Ectodermal cell (in vitro differentiated cells): ENCODE results near the gene FSTL4.

ENCODE experiments used
- H3K27ac ChIP-seq: 2 replicates; pipeline ENCODE4 v1.7.0; 2013; ENCODE audit warnings: mild to moderate bottlenecking, low read depth, low read length; ENCODE audit not compliant: insufficient read depth, poor library complexity, severe bottlenecking
- H3K27me3 ChIP-seq: 2 replicates; pipeline ENCODE4 v1.7.0; 2013; ENCODE audit warnings: mild to moderate bottlenecking, low read length; ENCODE audit not compliant: insufficient read depth, control insufficient read depth, poor library complexity, severe bottlenecking
- H3K36me3 ChIP-seq: one replicate; pipeline ENCODE4 v1.7.0; 2013; ENCODE audit warnings: low read length; ENCODE audit not compliant: control insufficient read depth, insufficient read depth
- H3K4me1 ChIP-seq: one replicate; pipeline ENCODE4 v1.7.0; 2013; ENCODE audit warnings: low read length; ENCODE audit not compliant: control insufficient read depth, insufficient read depth
- H3K4me3 ChIP-seq: 2 replicates; pipeline ENCODE4 v1.7.0; 2013; ENCODE audit warnings: low read depth, low read length, control low read depth; ENCODE audit not compliant: insufficient read depth
- H3K9me3 ChIP-seq: 2 replicates; pipeline ENCODE4 v1.7.0; 2013; ENCODE audit warnings: mild to moderate bottlenecking, low read length, moderate library complexity; ENCODE audit not compliant: control insufficient read depth
- WGBS, 2 experiments: methylation state at CpG; one replicate each; pipeline ENCODE4 v1.1.7; 2013; ENCODE audit warnings: missing lambda C conversion rate in 2 of 2; 5-methylcytosine and 5-hydroxymethylcytosine counted together

Gene FSTL4

DNA sequence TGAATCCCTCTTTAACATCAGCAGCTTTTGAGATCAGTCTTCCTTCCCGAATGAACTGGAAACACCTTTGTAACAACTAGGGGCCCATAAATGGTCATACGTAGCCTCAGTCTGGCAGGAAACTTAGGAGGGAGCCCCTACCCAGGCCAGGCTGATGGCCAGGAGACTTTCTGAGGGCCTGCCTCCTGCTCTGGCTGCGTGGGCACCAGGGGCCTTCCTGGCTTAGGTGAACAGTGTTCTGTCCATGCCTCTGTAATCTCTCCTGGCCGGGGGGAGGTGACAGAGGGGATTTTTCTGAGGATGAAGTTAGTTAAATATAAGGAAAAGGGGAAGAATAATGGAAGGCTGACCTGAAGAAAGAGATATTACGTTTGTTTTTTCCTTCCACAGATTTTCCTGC, 843 bp upstream of the FSTL4 start:
- Histone ChIP-seq H3K4me3 (no peak overlapping the region), H3K9me3 (no peaks in the 10 kb centered on the region), H3K27me3 (peaks cover 80% of the 10 kb centered on the region), H3K27ac (no peak overlapping the region), H3K4me1 (no peaks in the 10 kb centered on the region), H3K36me3 (no peaks in the 10 kb centered on the region)
- WGBS, 2 experiments = 86 to 87% methylated on average over 5 of the region's 5 CpGs

DNA sequence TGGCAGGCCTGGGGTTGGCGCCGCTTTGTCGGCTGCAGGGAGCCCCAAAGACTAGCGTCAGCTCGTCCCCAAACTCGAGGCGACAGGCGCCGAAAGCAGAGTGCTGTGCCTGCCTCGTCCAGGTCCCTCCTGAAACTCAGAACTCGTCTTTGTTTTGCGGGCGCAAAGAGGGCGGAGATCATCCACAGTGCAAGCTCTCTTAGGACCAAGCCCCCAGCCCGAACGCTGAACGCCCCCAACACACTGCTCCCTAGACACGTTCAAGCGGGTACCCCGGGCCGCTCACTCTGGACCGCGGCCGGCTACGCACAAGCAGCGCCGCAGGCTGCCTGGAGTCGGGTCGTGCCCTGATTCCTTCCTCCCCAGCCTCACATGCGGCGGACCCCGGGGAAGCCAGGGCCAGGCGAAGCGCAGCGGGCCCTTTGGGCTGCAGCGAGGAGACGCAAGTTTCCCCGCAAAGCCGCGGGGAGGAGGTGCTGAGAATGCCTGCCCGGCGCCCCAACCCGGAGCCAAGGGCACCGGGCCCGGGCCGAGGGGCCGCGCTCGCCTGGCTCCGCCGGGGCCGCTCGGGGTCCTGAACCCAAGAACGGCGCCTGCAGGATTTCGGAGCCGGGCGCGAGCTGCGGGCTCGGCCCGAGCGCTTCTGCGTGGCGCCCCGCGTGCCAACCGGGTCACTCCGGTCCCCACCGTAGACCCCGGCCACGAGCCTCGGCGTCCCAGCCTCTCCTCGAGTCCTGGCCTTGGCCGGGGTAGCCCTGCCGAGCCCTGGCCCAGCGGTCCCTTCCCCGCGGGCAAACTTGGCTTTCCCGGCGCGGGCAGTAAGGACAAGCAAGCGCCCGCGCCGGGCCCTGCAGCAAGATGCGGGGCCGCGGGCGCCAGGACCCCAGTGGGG, 738 bp downstream of the FSTL4 start:
- 2% methylated on average over 91 of the region's 91 CpGs for WGBS, 2 experiments
- Histone ChIP-seq H3K4me1 (no peaks in the 10 kb centered on the region), H3K27me3 (peaks cover 81% of the 10 kb centered on the region), H3K27ac (no peak overlapping the region), H3K9me3 (no peaks in the 10 kb centered on the region), H3K4me3 (peak overlapping the region; percentile 10), H3K36me3 (no peaks in the 10 kb centered on the region)

DNA sequence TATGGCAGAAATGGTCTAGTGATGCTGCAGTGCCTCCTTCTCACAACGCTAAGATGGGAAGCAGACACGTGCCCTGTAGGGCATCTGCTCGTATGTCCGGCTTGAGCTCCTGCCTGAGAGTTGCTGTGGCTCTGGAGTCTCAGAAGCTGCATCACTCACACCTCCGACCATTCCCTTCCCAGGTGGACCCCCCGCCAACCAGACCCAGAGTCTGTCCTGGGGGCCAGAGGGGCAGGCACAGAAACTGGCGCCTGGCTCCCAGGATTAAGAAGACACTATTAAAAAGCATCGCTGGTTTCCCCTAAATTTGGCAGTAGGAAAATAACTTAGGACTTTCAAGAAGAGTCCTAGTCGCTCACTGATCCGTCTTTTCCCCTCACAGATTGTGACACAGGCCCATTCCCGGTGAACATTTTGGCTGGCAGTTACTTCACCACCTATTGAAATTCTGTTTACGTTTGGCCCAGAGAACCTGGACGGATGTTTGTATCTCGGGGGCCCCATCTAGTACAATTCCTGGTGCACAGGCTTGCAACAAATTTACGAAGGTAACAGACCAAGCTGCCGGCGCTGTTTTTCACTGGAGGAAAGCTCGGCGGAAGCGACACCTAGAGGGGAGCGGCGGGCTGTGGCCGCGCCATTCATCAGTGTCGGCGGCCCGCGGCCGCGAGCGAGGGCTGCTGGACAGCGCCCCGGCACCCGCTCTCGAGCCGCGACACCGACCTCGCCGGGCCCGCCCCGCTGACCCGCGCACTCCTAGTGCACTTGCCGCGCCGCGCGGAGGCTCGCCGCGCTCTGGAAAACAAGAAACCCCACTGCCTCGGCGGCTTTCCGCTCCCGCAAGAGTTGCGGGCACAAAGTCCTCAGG, 1.6 kb downstream of the FSTL4 start:
- peaks cover 77% of the 10 kb centered on the region for H3K27me3 ChIP-seq
- H3K27ac ChIP-seq = no peak overlapping the region
- no peaks in the 10 kb centered on the region for H3K36me3 ChIP-seq
- no peaks in the 10 kb centered on the region for H3K9me3 ChIP-seq
- peak overlapping the region; percentile 10 for H3K4me3 ChIP-seq
- no peaks in the 10 kb centered on the region for H3K4me1 ChIP-seq
- WGBS, 2 experiments = 8 to 9% methylated on average over 57 of the region's 57 CpGs

DNA sequence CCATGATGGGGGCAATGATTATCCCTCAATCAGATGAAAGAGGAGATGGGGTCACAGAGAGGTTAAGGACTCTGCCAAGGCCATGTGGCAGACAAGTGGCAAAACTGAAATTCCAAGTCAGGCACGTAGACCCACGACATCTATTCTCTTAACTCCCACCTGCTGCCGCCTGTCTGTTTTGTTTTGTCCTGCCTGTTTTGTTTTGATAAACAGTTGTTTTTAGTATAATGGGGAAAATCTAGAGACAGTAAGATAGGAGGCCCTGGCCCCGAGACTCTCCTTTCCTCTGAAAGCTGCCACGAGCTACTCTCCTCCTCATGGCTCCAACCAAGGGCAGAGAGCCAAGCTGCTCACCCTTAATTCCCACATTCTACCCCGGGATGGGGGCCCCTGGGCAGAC, 4.9 kb downstream of the FSTL4 start:
- no peaks in the 10 kb centered on the region for H3K36me3 ChIP-seq
- H3K4me1 ChIP-seq = no peaks in the 10 kb centered on the region
- H3K9me3 ChIP-seq = no peaks in the 10 kb centered on the region
- no peak overlapping the region for H3K4me3 ChIP-seq
- no peak overlapping the region for H3K27ac ChIP-seq
- 82% methylated on average over 4 to 6 of the region's 6 CpGs for WGBS, 2 experiments
- peaks cover 44% of the 10 kb centered on the region for H3K27me3 ChIP-seq

DNA sequence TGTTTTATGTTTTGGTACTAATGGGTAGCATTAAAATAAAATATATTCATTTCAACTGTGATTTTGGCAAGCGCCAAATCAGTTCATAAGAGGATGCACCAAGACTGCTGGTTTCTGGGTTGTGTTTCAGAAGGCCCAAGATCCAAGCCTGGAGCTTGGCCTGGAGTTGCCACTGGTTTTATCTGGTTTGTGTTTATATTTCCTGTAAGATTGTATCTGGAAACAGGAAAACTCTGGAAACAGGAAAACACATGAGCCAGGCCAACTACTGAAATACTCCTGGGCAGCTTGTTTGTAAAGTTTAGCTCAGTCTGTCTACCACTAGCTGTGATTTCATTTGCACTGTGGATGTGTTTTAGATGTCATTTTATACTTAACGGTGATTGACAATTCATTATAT, 5.5 kb downstream of the FSTL4 start:
- no peaks in the 10 kb centered on the region for H3K4me1 ChIP-seq
- H3K4me3 ChIP-seq = no peak overlapping the region
- no peaks in the 10 kb centered on the region for H3K36me3 ChIP-seq
- no peak overlapping the region for H3K27ac ChIP-seq
- H3K9me3 ChIP-seq = no peaks in the 10 kb centered on the region
- 83 to 97% methylated on average over 1 to 2 of the region's 2 CpGs for WGBS, 2 experiments
- H3K27me3 ChIP-seq = peaks cover 38% of the 10 kb centered on the region

DNA sequence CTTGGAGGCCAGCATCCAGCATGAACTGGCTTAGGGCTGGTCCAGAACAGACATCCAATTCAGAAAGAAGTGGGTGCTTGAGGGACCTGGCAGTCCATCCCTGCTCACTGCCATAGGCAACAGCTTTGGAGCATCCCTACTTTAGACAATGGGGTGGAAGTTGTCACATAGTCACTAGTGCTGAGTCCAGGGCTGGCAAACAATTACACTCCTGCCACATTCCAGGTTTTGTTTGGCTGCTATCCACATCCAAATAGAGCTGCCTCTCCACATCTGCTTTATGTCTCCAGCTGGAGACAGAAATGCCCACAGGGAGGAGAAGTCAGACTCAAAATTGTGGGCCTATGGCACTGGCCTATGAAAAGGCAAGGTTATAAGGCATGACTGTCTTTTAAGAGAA, 7.0 kb downstream of the FSTL4 start:
- H3K27me3 ChIP-seq = peaks cover 23% of the 10 kb centered on the region

DNA sequence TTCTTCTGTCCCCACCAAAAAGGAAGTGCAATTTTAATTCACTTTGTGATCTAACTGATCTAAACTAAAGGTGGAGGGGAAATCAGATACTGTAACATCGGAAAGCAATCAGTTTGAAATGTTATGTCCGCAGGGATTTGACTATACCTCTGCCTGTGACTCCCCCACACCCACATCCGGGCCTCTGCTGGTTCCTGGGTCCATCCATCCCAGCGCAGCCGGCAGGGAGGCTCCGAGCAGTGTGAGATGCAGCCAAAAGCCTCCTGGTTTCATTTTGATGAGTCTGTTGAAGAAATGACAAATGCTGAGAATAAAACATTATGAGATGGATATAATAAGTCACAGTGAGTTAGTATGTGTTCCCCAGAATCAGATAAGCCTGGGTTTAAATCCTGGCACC, 8.6 kb downstream of the FSTL4 start:
- H3K9me3 ChIP-seq = no peaks in the 10 kb centered on the region
- H3K27me3 ChIP-seq = peaks cover 7% of the 10 kb centered on the region
- H3K4me1 ChIP-seq = no peaks in the 10 kb centered on the region
- H3K27ac ChIP-seq = no peak overlapping the region
- WGBS, 2 experiments = 87 to 91% methylated on average over 6 of the region's 6 CpGs
- H3K36me3 ChIP-seq = no peaks in the 10 kb centered on the region
- H3K4me3 ChIP-seq = no peak overlapping the region

More for the DNA sequence above, 7.0 kb downstream of the FSTL4 start:
- H3K4me3 ChIP-seq = no peak overlapping the region
- no peaks in the 10 kb centered on the region for H3K9me3 ChIP-seq
- no peak overlapping the region for H3K27ac ChIP-seq
- H3K4me1 ChIP-seq = no peaks in the 10 kb centered on the region
- no peaks in the 10 kb centered on the region for H3K36me3 ChIP-seq

DNA sequence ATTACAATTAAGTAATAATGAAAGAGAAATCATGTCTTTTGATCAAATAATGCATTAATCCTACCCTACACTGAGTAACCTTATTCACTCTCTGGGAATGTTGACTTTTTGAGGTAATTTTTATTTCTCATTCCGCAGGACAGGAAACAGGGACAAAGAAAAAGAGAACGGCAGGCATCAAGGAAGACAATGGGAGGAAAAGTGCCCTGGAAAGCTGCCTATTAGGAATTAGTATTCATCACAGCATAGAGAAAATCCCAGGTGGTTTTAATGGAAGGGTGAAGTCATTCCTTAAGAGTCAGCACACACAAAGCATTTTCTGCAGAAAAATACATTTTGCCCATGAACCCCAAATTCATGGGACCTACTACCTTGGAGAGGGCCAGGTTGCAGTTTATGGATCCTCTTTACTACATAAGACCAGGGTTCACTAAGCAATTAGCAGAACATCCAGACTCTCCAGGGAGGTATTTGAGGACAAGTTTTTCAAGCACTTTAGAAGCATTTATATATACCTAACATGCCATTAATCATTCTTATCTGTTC, 9.4 kb downstream of the FSTL4 start:
- WGBS, 2 experiments = 16 to 28% methylated on average over 2 of the region's 2 CpGs
- Histone ChIP-seq H3K9me3 (no peaks in the 10 kb centered on the region), H3K36me3 (no peaks in the 10 kb centered on the region), H3K4me1 (no peaks in the 10 kb centered on the region), H3K27me3 (no peaks in the 10 kb centered on the region), H3K4me3 (no peak overlapping the region), H3K27ac (no peak overlapping the region)

DNA sequence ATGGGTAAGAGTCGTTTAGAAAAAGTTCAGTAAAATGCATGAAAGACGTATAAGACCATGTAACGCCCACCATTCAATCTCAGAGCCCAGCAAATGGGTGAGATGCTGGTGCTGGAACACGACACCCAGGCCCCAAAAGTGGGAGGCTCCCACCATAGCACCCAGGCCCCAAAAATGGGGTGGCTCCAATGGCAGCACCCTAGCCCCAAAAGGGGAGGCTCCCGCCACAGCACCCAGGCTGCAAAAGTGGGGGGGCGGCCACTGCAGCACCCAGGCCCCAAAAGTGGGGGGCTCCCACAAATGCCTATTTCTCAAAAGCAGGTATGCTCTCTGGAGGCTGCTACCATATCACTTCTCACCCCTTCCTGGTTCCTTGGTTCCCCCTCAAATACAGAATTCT, 12.7 kb downstream of the FSTL4 start:
- Histone ChIP-seq H3K9me3 (no peaks in the 10 kb centered on the region), H3K36me3 (no peaks in the 10 kb centered on the region), H3K27me3 (no peaks in the 10 kb centered on the region), H3K27ac (no peak overlapping the region), H3K4me1 (no peaks in the 10 kb centered on the region), H3K4me3 (no peak overlapping the region)
- 81 to 82% methylated on average over 6 of the region's 6 CpGs for whole genome bisulfite sequencing, 2 experiments

DNA sequence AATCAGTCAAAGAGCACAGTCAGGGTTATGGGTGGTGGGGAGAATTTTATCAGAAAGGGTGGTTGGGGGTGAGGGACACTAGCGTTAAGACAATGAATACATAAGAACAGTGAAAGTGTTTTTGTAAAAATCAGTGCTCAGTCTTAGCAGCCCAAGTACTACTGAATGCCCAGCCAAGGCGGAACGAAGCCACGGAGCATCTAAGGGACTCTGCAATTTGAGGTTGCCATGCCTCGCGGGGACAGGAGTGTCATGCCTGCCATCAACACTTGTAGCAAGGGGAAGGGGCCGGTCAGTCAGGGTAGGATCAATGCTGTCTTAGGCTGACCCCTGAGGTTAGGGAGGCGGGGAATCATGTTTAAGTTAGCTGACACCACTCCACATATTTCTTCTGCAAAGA, 13.3 kb downstream of the FSTL4 start:
- Histone ChIP-seq H3K4me3 (no peak overlapping the region), H3K4me1 (no peaks in the 10 kb centered on the region), H3K9me3 (no peaks in the 10 kb centered on the region), H3K27ac (no peak overlapping the region), H3K36me3 (no peaks in the 10 kb centered on the region), H3K27me3 (no peaks in the 10 kb centered on the region)
- 94% methylated on average over 8 of the region's 8 CpGs for WGBS, 2 experiments
